IMR-90 (cell line): ENCODE measurements around the gene CACNA1I. TPM values are rescaled to one million over a fixed set of nuclear protein-coding genes. Genes with fewer than 3 reads are reported as not detected.

Source experiments
- BHLHE40 ChIP-seq: fragments of 150-350 bp; IDR thresholded peaks from 2 replicates; pipeline ENCODE4 v1.6.1; 2016; ENCODE audit warnings: mild to moderate bottlenecking, low read depth, low read length
- MAFK ChIP-seq: IDR thresholded peaks from 2 replicates; pipeline ENCODE4 v1.6.1; 2012; ENCODE audit warnings: low read depth, low read length, improper control_type of control experiment
- RAD21 ChIP-seq: IDR thresholded peaks from 2 replicates; pipeline ENCODE4 v1.6.1; 2012; ENCODE audit warnings: low read length, improper control_type of control experiment
- polyA plus RNA-seq, 3 experiments: library from polyadenylated mRNA; depleted of rRNA; stranded (reverse); fragments of >200 nt; gene quantifications; 2 replicates each; pipeline ENCODE4 v1.2.3, GENCODE V29; 2012; ENCODE audit warnings: low replicate concordance in 1 of 3
- total RNA-seq: library from RNA; depleted of rRNA; stranded (reverse); fragments of >200 nt; gene quantifications from 2 replicates; pipeline ENCODE4 v1.2.3, GENCODE V29; 2012

Gene CACNA1I
- total and polyA plus RNA-seq, 2 of the 4 experiments (the other 2 are of a cell fraction) = under 0.01 to 0.02 TPM

DNA sequence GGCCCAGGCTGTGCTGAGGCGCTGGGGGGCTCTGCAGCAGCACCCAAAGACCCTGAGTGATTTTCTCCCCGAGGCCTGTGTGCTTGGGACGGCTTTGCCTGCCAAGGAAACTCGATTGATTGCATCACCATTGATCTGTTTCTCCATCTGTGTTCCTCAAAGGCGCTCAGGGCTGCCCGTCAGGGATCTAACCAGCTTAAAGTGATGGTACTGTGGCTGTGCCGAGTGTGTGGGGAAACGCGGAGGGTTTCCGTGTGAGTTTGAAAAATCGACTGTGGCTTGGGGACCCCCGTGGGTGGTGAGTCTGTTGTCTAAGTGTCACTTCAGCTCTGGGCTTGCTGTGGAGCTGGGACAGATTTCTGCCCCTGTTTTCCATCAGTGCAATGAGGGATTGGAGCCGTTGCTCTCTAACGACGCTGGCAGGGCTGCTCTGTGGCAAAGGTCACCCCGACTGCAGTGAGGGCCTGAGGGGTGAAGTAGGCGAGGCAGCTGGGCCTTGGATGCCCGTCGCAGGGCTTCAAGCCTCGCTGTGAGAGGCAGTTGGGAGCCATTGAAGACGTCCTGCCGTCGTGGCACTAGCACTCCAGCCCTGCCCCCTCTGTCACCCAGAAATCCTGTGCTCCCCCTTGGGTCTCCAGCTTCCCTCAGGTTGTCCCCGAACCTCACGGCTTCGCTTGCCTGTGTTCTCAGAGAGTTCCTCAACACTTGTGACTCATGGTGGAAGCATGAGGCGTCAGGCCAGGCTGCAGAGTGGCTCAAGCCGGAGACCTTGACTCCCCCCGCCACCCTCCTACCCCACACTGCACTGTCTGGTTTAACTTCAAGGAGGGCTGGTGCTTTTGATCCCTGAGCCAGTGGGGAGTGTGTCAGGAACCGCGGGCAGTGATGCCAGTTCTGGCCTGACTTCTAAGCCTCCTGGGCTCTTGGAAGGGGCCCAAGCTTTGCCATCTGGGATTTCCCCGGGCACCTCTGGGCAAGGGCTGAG is 21.8 kb downstream of the CACNA1I start (continued):
- TF ChIP-seq RAD21 (no peak), BHLHE40 (0 out of 2 replicates have a peak, but pooled peaks have one; percentile 3), MAFK (no peak)
